ENCODE data around the gene ZNF576. TPM values are rescaled to one million over a fixed set of nuclear protein-coding genes. Genes with fewer than 3 reads are reported as not detected.
"Not testable (repeated sequence)": the region's sequence is repeated elsewhere in the genome, so short reads cannot be mapped to it uniquely, and the experiment has no call there.

Gene ZNF576
- total and polyA plus RNA-seq, 2 experiments from 2014 or later, result 5.9 to 16.9 TPM

- Histone ChIP-seq H4K20me1 (replicated peaks; ENCODE audit: insufficient read depth) (no peaks in the 10 kb centered on the region), H3K4me2 (no peak overlapping the region), H3K4me1 (ENCODE audit: insufficient read depth) (peaks cover 10% of the 10 kb centered on the region), H3K4me3 (no peak overlapping the region), H3K79me2 (replicated peaks; ENCODE audit: insufficient read depth) (peaks cover 19% of the 10 kb centered on the region), H2AFZ (no peak overlapping the region), H3K27me3 (ENCODE audit: insufficient read depth) (no peaks in the 10 kb centered on the region), H3F3A (replicated peaks; ENCODE audit: low read depth) (0 out of 2 replicates have a peak, but pooled peaks cover 7% of the 10 kb centered on the region), H3K27ac (ENCODE audit: low read depth) (no peak overlapping the region), H3K36me3 (ENCODE audit: insufficient read depth) (no peaks in the 10 kb centered on the region), H3K9me2 (ENCODE audit: insufficient read depth) (no peaks in the 10 kb centered on the region)
- no peak for ATAC-seq
- DNase-seq (ENCODE audit: low spot score), result no peak
- Mint-ChIP-seq H3K36me3 (ENCODE audit: low read depth) (peaks cover 4% of the 10 kb centered on the region), H3K4me1 (peaks cover 11% of the 10 kb centered on the region), H3K27ac (no peak overlapping the region), H3K9me3 (peaks cover 2% of the 10 kb centered on the region; the same call in 2 of the 3 replicates), H3K4me3 (no peak overlapping the region), H3K27me3 (ENCODE audit: insufficient read depth, low read depth, poor library complexity) (peaks cover 14% of the 10 kb centered on the region)
- no peak for TF ChIP-seq EZH2phosphoT487 (IDR thresholded peaks at IDR 0.05; ENCODE audit: unreplicated experiment)
- no peak for TF ChIP-seq ZNF462 (CRISPR knock-in tag; IDR thresholded peaks at IDR 0.05)
- TF ChIP-seq EZH2 (IDR thresholded peaks at IDR 0.05; ENCODE audit: low read depth, unreplicated experiment), result no peak
- TF ChIP-seq CREB1 (CRISPR knock-in tag; IDR thresholded peaks at IDR 0.05; ENCODE audit: low read depth), result no peak
- TF ChIP-seq CTCF (conservative IDR thresholded peaks at IDR 0.05; ENCODE audit: low read depth in 2 of 2), result peak in 1 of 2 experiments; percentile 21; a peak in 1 of 4 replicates
- TF ChIP-seq ETS1 (IDR thresholded peaks at IDR 0.05), result no peak
- TF ChIP-seq JUNB (IDR thresholded peaks at IDR 0.05; ENCODE audit: unreplicated experiment), result no peak
- TF ChIP-seq REST (IDR thresholded peaks at IDR 0.05; ENCODE audit: unreplicated experiment), result no peak
Observed at GRCh38 chr19:43599635-43600295, 3.4 kb downstream of the ZNF576 start.

- H3K27ac Mint-ChIP-seq; H3K4me3 ChIP-seq; H3K36me3 ChIP-seq (ENCODE audit: insufficient read depth); H3K4me2 ChIP-seq; H3K9me2 ChIP-seq (ENCODE audit: insufficient read depth); ATAC-seq; H4K20me1 ChIP-seq (replicated peaks; ENCODE audit: insufficient read depth); H3K36me3 Mint-ChIP-seq (ENCODE audit: low read depth); DNase-seq (ENCODE audit: low spot score); H3K4me3 Mint-ChIP-seq; H3K27ac ChIP-seq (ENCODE audit: low read depth); H2AFZ ChIP-seq; H3K9me3 Mint-ChIP-seq; H3F3A ChIP-seq (replicated peaks; ENCODE audit: low read depth); H3K27me3 ChIP-seq (ENCODE audit: insufficient read depth): not testable (repeated sequence)
- Mint-ChIP-seq H3K4me1 (peaks cover 11% of the 10 kb centered on the region), H3K27me3 (ENCODE audit: insufficient read depth, low read depth, poor library complexity) (peaks cover 16% of the 10 kb centered on the region)
- Histone ChIP-seq H3K79me2 (replicated peaks; ENCODE audit: insufficient read depth) (peaks cover 19% of the 10 kb centered on the region), H3K4me1 (ENCODE audit: insufficient read depth) (peaks cover 10% of the 10 kb centered on the region)
Observed at GRCh38 chr19:43600326-43600725, 3.9 kb downstream of the ZNF576 start.

All from GM23338 (cell line).